HG02571 (cell line): ENCODE data around the gene PFKFB3.
"Not testable (repeated sequence)": the region's sequence is repeated elsewhere in the genome, so short reads cannot be mapped to it uniquely, and the experiment has no call there.

Experiments used
- ATAC-seq: cut with Tn5 transposase; IDR thresholded peaks from one replicate; pipeline ENCODE4 v1.9.1; 2021; ENCODE audit warnings: mild to moderate bottlenecking, moderate library complexity; ENCODE audit not compliant: unreplicated experiment

Gene PFKFB3

DNA sequence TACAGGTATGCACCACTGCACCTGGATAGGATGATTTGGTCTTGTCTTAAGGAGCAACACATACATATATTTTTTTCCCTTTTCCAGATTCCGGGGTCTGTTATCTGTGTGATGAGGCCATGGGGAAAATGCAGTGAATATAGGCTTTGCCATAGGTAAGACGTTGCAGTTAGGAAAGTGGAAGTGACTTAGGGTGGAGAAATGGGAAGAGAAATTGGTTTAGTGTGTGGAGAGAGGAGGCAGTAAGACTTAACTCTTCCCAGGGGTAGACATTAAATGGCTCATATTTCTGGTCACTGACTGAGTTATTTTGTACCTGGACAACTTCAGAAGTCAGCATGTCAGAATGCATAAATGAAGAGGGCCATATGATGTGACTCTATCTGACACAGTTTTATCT lies 66.7 kb downstream of the PFKFB3 start:
- ATAC-seq = no peak

DNA sequence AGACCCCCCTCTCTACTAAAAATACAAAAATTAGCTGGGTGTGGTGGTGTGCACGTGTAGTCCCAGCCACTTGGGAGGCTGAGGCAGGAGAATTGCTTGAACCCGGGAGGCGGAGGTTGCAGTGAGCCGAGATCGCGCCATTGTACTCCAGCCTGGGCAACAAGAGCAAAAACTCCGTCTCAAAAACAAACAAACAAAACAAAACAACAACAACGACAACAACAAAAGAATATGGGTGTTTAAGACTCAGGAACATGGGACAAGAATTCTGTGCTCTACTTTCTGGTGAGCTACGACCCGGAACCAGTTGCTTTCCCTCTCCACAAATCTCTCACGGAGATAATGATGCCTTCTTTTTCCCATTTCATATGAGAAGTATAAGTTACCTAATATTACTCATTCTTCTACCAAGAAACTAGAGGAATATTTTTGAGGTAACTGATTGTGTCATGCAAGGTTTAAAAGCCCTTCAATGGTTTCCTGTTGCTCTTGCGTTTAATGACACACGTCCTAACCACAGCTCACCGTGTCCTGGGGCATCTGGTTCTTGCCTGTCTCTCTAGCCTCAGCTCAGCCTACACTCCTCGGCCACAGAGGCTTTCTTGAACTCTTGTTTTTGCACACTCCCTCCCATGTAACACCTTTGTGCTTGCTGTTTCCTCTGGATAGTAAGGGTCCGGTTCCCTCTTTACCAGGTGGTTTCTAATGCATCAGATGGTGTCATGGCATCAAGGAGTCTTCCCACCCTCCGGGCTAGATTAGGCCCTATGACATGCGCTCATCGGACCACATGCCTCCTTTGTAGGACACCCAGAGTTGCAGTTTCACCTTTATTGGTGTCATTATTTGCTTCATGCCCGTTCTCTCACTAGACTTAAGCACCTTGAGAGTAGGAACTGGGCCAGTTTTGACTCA lies 67.5 kb downstream of the PFKFB3 start:
- ATAC-seq = peak; percentile 48

DNA sequence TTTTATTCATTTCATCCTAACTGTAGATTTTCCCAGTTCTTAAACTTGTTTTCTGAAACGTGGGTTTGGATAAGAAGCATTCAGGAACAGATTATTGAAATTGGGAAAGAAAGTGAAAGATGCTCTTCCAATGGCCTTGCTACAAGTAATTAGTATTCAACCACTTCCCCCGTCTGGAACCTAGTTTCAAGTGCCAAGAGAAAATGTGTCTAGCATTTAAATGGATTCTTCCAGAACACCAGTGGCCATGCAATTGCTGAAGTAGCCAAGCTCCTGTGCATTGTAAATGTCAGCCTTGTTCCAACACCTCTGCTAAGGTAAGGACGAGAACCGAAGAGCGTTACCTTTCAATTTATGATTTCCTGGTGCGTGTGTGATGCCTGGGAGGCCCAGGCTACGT lies 68.2 kb downstream of the PFKFB3 start:
- ATAC-seq = no peak

DNA sequence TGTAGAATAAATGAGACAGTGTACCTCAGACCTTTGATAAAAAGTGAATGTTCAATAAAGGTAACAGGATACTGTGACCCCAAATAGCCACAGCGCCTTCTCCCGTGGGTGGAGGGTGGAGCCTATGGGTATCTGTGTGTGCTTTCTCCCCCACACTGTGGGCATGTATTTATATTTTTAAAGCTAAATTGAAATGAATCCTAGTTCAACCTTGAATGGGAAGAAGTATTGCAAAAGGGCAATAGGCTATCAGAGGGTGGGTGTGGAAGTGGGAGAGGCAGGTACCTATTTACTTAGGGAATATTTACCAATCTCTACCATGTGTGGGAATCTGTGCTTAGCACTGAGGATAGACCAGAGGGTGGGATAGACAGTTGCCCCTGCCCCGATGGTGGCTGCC lies 68.9 kb downstream of the PFKFB3 start:
- no peak for ATAC-seq

DNA sequence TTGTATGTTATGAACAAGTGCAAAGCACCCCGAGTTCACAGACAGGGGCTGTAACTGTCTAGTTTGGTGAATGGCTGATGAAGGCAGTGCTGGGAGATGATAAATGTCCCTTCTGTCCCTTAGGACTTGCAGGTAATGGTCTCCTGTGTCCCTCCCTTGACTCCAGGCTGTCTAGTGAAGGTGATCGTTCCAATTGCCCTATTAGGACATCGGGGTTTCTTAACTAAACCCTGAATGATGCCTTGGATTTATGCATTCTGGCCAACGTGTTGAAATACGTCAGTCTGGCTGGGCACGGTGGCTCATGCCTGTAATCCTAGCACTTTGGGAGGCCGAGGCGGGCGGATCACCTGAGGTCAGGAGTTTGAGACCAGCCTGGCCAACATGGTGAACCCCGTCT lies 69.4 kb downstream of the PFKFB3 start:
- ATAC-seq = no peak

DNA sequence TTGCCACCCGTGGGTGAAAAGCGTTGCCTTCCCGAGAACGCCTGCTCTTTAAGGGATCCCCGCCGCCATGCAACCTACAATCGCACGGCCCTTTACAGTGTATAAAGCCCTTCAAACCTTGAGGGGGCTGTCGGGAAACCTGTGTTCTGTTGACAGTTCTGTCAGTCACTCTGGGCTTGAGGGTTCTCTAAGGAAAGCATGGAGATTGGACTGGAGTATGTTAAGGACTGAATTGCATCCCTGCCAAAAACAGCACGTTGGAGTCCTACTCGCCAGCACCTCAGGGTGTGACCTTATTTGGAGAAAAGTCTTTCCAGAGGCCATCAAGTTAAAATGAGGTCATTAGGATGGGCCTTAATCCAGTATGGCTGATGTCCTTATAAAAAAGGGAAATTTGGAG lies 70.6 kb downstream of the PFKFB3 start:
- no peak for ATAC-seq

DNA sequence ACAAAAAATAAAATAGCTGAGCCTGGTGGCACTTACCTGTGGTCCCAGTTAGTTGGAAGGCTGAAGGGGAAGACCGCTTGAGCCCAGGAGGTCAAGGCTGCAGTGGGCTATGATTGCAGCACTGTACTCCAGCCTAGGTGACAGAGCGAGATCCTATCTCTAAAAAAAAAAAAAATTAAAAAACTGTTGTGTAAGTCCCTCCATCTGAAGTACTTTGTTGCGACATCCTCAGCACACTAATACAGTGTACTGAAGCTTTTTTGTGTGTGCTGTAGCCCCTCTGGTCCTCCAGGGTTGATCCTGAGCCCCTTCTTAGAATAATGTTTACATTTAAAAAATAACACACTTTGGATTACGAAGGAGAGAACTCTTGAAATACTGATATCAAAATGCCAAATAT lies 71.3 kb downstream of the PFKFB3 start:
- ATAC-seq = no peak

DNA sequence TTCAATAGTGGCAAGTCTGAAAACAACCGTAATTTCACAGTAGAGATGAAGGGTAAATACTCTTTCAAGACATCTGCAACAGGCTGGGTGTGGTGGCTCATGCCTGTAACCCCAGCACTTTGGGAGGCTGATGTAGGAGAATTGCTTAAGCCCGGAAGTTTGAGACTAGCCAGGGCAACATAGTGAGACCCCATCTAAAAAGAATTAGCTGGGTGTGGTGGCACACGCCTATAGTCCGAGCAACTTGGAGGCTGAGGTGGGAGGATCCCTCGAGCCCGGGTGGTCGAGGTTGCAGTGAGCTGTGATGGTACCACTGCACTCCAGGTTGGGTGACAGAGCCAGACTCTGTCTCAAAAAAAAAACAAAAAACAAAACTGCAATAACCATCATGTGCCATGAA lies 71.8 kb downstream of the PFKFB3 start:
- ATAC-seq = peak; percentile 3

DNA sequence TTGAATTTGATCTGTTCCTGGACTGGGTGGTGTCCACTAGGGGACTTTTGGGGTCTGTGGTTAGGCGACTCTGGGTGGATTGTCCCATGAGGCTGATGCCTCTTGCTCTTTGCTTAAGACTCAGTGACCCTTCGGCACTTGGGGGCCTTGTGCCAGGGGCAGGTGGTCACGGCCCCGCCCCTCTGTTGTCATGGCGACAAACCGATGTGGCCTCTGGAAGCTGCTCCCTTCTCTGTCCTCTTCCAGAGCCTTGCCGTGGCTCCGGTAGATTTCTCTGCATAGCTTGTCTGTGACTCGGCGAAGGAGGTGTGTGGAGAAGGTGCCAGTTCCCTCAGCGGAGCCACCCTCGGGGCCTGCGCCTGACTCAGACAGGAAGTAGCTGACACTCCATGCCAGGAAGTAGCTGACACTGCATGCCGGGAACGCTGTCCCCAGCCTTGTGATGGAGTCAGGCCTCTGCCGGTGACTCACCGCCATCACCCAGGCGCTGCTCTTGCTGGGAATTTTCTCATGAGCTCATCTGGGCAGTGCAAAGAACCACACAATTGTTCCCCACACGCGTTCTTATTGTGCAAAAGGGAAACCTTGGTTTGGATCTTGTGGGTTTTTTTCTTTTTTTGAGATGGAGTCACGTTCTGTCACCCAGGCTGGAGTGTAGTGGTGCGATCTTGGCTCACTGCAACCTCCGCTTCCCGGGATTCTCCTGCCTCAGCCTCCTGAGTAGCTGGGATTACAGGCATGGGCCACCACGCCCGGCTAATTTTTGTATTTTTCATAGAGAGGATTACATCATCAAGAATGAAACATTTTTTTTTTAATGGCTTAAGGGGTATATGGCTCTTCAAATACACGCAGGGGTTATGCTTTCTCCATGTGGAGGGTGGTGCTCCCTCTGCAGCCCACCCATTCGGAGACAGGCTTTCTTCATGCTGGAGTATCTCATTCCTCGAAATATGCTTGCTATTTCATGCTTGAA lies 72.6 kb downstream of the PFKFB3 start:
- ATAC-seq = peak; percentile 75

DNA sequence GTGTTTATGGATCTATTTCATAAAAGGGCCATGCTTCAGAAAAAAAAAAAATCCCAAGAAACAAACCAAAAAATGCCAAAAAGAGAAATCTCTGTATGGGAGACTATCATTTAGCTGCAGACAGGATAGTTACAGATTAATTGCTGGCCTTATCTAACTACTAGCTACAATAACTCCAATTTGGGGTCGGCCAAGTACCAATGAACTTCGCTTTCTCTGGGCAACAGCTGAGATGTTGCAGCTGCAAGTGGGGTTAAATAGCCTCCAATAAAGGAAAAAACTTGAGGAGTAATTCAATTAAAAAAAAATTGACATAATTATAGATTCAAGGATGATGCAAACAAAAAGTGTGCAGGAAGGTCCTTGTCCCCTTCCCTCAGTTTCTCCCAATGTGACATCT lies 73.6 kb downstream of the PFKFB3 start:
- ATAC-seq = no peak

DNA sequence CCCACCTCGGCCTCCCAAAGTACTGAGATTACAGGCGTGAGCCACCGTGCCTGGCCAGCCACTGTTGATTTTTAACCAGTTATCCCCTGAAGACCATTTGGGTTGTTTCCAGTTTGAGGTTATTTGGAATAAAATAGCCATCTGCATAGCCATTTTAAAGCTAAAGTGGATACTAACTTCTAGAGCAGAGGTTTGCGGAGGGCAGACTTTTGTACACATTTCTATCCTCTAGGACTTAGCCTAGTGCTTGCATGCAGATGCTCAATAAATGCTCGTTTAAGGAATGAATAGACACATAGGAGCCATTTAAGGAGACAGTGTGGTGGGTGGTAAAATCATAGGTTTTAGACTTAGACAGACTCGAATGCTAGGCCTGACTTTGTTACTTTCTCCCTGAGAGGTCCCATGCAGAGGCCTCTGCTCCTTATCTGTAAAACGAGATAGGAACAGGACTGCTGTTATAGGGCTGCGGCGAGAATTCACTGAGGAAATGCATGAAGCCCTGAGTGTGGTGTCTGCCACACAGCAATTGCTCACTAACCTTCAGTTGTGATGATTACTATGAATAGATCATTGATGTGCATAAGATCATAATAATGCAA lies 75.9 kb downstream of the PFKFB3 start:
- no peak for ATAC-seq

DNA sequence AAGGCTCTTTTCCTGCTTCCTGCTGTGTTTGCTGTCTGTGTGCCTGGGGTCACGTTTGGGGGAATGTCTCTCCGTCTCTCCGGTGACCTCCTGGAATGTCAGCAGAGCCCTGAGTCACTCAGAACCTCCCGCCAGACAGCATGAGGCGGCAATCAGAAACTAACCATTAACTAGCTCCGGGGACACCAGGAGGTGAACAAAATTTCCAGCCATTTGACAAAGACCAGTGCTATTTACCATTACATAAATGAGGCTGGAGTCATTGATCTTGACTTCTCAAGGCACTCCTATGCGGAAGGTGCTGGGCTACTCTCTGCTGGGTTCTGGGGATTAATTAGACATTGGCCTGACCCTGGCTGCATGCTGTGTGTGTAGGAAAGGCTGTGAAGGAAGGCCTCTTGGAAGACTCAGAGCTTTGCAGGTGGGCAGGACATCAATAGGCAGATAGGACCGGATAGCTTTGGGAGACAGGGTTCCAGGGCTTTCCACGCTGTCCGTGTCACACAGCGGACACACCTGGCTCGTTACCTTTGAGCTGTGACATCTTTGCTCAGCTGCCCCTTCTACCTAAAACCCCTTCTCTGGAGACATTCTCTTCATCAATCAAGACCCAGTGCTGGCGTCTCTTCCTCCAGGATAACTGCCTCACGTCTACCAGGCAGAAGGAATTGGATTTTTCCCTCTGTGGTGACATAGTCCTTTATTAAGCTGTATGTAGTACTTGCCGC lies 77.0 kb downstream of the PFKFB3 start:
- no peak for ATAC-seq

DNA sequence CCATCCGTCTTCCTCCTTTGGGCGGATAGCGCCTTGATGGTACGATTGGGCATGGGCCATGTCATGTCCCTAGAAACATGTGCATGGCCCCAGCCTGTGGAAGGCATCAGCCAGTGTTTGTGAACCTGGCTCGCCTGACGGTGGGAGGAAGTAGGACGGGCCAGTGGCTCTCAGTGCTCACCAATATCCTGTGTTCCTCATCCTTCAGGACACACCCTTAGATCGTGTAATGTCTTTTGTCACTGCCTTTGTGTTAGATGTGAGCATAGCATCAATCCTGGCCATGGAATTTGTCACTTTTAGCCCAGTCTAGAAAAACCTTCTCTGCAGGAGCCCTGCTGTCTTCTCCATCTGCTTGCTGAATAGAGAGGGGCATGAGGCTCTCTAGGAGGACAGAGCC lies 77.6 kb downstream of the PFKFB3 start:
- no peak for ATAC-seq

DNA sequence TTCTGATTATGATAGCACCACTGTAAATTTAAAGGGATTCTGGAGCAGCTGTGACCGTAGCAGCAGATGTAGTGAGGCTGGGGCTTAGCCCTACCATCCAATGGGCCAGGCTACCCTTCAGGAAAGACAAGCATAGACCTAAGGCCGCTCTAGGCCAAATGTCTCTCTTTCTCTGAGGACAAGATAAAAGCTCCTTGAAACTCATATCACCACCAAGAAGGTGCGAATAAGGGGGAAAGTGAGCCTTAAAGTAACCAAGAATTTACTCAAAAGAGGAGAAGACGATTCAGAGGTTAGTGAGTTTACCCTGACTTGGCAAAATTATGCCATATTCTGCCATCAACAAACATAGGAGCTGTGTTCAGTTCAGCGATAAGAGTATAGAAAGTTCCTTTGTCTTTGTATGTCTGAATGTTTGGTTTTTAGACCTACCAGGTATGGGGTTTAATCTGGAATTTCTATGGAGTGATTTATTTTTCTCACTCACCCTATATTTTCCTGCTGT lies 79.8 kb downstream of the PFKFB3 start:
- no peak for ATAC-seq

DNA sequence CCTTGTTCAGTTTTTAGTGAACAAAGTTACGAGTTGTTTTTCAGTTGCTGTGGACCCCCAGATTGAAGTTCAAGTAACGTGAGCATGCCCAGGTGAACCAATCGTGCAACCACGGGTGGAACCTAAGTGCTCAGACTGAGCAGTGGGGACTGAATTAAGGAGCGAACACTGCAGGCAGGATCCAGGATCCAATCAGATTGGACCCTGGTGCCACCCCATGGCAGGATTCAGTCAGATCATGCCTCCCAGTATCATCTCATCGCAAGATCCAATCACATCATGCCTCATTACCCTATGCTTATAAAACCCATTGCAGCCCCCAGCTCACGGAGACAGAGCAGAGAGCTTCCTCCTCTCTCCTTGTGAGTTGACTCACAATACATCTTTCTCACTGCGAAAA lies 80.9 kb downstream of the PFKFB3 start:
- no peak for ATAC-seq

DNA sequence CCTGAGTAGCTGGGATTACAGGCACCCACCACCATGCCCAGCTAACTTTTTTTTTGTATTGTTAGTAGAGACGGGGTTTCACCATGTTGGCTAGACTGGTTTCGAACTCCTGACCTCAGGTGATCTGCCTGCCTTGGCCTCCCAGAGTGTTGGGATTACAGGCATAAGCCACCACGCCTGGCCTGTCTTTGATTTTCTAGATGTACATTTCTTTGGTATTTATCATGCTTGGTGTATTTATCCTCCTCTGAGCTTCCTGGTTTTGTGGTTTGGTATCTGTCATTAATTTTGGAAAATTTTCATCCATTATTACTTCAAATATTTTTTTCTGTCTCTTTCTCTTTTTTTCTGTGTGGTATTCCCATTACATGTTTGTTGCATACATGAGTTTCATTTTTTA lies 87.9 kb downstream of the PFKFB3 start:
- not testable (repeated sequence) for ATAC-seq

DNA sequence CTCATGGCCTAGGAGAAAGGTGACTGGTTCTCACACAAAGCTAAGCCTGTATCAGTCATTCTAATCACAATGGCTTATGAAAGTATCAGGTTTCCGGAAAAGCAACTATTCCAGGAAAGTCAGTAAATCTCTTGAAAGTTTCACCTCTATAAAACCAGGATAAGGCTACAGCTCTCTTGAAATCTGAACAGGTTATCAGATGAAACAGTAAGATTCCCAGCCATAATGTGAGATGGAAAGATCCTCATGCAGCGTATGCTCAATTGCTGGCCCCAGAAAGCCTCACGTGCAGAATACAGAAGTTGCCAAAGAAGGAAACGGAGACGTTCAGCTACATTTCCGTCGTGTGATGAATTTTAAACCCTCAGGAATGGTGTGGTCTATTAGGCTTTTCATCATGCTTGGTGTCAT lies 90.0 kb downstream of the PFKFB3 start:
- no peak for ATAC-seq

DNA sequence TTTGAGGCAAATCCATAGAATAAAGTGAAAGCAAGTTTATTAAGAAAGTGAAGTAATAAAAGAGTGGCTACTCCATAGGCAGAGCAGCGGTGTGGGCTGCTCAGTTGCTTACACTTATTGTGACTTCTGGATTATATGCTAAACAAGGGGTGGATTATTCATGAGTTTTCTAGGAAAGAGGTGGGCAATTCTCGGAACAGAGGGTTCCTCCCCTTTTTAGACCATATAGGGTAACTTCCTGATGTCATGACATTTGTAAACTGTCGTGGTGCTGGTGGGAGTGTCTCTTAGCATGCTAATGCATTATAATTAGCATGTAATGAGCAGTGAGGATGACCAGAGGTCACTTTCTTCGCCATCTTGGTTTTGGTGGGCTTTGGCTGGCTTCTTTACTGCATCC lies 93.7 kb downstream of the PFKFB3 start:
- ATAC-seq = not testable (repeated sequence)

DNA sequence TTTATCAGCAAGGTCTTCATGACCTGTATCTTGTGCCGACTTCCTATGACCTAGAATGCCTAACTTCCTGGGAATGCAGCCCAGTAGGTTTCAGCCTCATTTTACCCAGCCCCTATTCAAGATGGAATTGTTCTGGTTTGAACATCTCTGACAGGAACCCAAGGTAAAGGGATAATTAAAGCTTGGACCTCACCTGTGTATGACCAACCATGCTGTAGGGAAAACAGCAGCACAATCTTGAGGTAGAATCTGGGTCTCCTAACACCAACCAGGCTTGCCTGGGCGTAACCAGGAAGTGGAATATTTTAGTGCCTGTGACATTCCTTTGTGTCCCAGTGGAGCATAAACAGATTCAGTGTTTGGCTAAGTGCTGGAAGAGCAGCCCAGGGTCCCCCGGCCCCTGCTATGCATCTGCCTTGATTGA lies 94.1 kb downstream of the PFKFB3 start:
- no peak for ATAC-seq

DNA sequence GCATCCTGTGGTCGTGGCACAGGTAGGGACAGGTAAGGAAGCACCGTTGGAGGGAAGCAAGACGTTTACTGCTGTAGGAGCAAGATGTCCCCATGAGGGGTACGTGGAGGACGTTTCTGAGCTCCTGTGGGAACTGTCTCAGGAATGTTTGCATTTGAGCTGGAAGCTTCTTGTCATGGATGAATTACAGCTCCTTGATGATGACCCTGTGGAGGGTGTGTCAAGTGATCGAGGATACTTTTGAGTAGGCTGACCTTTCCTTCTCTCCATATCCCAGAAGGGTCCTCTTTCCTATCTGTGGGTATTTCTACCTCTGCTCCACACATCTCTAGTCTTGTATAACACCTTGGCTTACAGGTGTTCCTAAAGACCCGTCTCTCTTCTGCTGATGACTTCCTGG lies 94.8 kb downstream of the PFKFB3 start:
- no peak for ATAC-seq
